Endothelial cell of umbilical vein (primary cell): ENCODE results near the gene PKD2. TPM values are rescaled to one million over a fixed set of nuclear protein-coding genes. Genes with fewer than 3 reads are reported as not detected.

Experiments
- BruUV-seq: library from RNA; stranded (reverse); fragments of 400-500 nt; replicated peaks from 2 replicates; lab custom pipeline; 2021; lab: Mats Ljungman, UMichigan
- CTCF ChIA-PET: fragments of 300-600, 350-600 bp; sonication (Branson Sonifier 250); formaldehyde crosslinking; loops from one replicate; lab custom pipeline; 2021; ENCODE audit warnings: antibody characterized with exemption, inconsistent platforms; lab: Charles Lee
- POLR2A ChIA-PET: fragments of 300-600, 350-600 bp; sonication (Branson Sonifier 250); formaldehyde crosslinking; loops from one replicate; lab custom pipeline; 2021; ENCODE audit warnings: antibody characterized with exemption, inconsistent platforms; lab: Charles Lee
- DNase-seq: peaks from one replicate; pipeline ENCODE4 v3.0.0-alpha.2; 2011; ENCODE audit warnings: low read depth, low spot score
- FAIRE-seq: peaks from 2 replicates; lab custom pipeline; 2011; peaks lifted over from hg19 to GRCh38; lab: Jason Lieb, UNC
- H2AFZ ChIP-seq: 2 replicates; pipeline ENCODE4 v1.6.0; 2012; ENCODE audit warnings: low read depth, low read length, control low read depth, inconsistent platforms
- H3K27ac ChIP-seq: 2 replicates; pipeline ENCODE4 v1.5.1; 2011; ENCODE audit warnings: low read depth, mild to moderate bottlenecking, control low read depth, low read length, moderate library complexity; ENCODE audit not compliant: insufficient read depth
- H3K27me3 ChIP-seq, 2 experiments: 2 replicates each; pipeline versions ENCODE4 v1.6.0 to v1.6.1; 2011; ENCODE audit warnings: low read length in 2 of 2, mixed read lengths in 1 of 2; ENCODE audit not compliant: control insufficient read depth in 2 of 2, insufficient read depth in 2 of 2
- H3K36me3 ChIP-seq, 2 experiments: 2 replicates in 1 of 2; 3 replicates in 1 of 2; pipeline ENCODE4 v1.5.1; 2011; ENCODE audit warnings: low read length in 2 of 2, mild to moderate bottlenecking in 1 of 2, moderate library complexity in 1 of 2; ENCODE audit not compliant: control insufficient read depth in 2 of 2, insufficient read depth in 2 of 2; ENCODE audit errors: extremely low read depth in 1 of 2
- H3K4me1 ChIP-seq: 3 replicates; pipeline ENCODE4 v1.5.1; 2011; ENCODE audit warnings: mild to moderate bottlenecking, low read length; ENCODE audit not compliant: control insufficient read depth, insufficient read depth; ENCODE audit errors: extremely low read depth
- H3K4me2 ChIP-seq: 2 replicates; pipeline ENCODE4 v1.6.1; 2011; ENCODE audit warnings: low read length, control low read depth, mixed read lengths; ENCODE audit not compliant: insufficient read depth
- H3K4me3 ChIP-seq, 3 experiments: fragments of 200-600 bp in 1 of 3; sonication (generic), shearing (Covaris generic) in 1 of 3; replicated peaks in 1 of 3; 2 replicates each; pipeline ENCODE4 v1.5.1; 2011 to 2016; ENCODE audit warnings: control low read depth in 3 of 3, low read length in 3 of 3, mild to moderate bottlenecking in 2 of 3, inconsistent platforms in 1 of 3, low read depth in 1 of 3, moderate library complexity in 1 of 3; ENCODE audit not compliant: insufficient read depth in 1 of 3
- H3K79me2 ChIP-seq: 2 replicates; pipeline ENCODE4 v1.6.0; 2012; ENCODE audit warnings: low read length, inconsistent platforms; ENCODE audit not compliant: control insufficient read depth, insufficient read depth
- H3K9ac ChIP-seq: replicated peaks from 2 replicates; pipeline ENCODE3; 2011; ENCODE audit warnings: low read length, control low read depth; ENCODE audit not compliant: insufficient read depth; ENCODE audit errors: extremely low read depth
- H3K9me1 ChIP-seq: replicated peaks from 3 replicates; pipeline ENCODE4 v1.6.0; 2011; ENCODE audit warnings: mild to moderate bottlenecking, low read length; ENCODE audit not compliant: control insufficient read depth, insufficient read depth; ENCODE audit errors: extremely low read depth
- H3K9me3 ChIP-seq: replicated peaks from 2 replicates; pipeline ENCODE4 v1.5.1; 2012; ENCODE audit warnings: low read length, inconsistent platforms; ENCODE audit not compliant: control insufficient read depth, insufficient read depth
- H4K20me1 ChIP-seq: replicated peaks from 2 replicates; pipeline ENCODE3; 2011; ENCODE audit warnings: mild to moderate bottlenecking, low read length; ENCODE audit not compliant: control insufficient read depth, insufficient read depth; ENCODE audit errors: extremely low read depth
- FOS ChIP-seq: IDR thresholded peaks from 2 replicates; pipeline ENCODE4 v1.6.1; 2011; ENCODE audit warnings: mild to moderate bottlenecking, low read length, moderate library complexity, borderline replicate concordance; ENCODE audit not compliant: insufficient read depth
- GATA2 ChIP-seq: IDR thresholded peaks from 2 replicates; pipeline ENCODE4 v1.7.0; 2011; ENCODE audit warnings: low read depth, mild to moderate bottlenecking, moderate library complexity, mixed read lengths, low read length; ENCODE audit not compliant: insufficient read length, insufficient read depth
- JUN ChIP-seq: IDR thresholded peaks from 2 replicates; pipeline ENCODE4 v1.6.1; 2011; ENCODE audit warnings: borderline replicate concordance, low read depth; ENCODE audit not compliant: insufficient read length, insufficient read depth
- POLR2A ChIP-seq: IDR thresholded peaks from 2 replicates; pipeline ENCODE4 v1.6.1; 2012; ENCODE audit warnings: low read depth, mild to moderate bottlenecking, control low read depth, low read length
- POLR2AphosphoS5 ChIP-seq: IDR thresholded peaks from 2 replicates; pipeline ENCODE4 v1.6.1; 2012; ENCODE audit warnings: low read depth, mild to moderate bottlenecking, control low read depth, low read length, moderate library complexity; ENCODE audit not compliant: insufficient read depth
- dilution Hi-C: fragments of 300-500 bp; cut with MboI; formaldehyde crosslinking; loops from one replicate; pipeline ENCODE4 v1.15.0; 2019; ENCODE audit warnings: low sequenced_read_pairs; ENCODE audit not compliant: extremely low pct_ligation_motif_present
- intact Hi-C: fragments of 100-400 bp; cut with micrococcal nuclease; formaldehyde crosslinking; loops from one replicate; pipeline ENCODE4 v1.10.0; 2022
- polyA plus RNA-seq, 4 experiments: library from polyadenylated mRNA; depleted of rRNA in 3 of 4; stranded (reverse) in 3 of 4; unstranded in 1 of 4; fragments of >200 nt; gene quantifications; 2 replicates each; pipeline versions ENCODE4 v1.2.1 to v1.2.3, GENCODE V29; 2011 to 2012; ENCODE audit warnings: missing spikeins in 1 of 4
- total RNA-seq: library from RNA; stranded (reverse); gene quantifications from 2 replicates; pipeline ENCODE4 v1.2.3, GENCODE V29; 2021
- TF ChIP-seq, protein P1 (sequence below), 2 donors: IDR thresholded peaks; 1 replicate in 1 of 2; 2 replicates in 1 of 2; pipeline ENCODE4 v1.5.1; 2011; ENCODE audit warnings: low read length in 2 of 2, mild to moderate bottlenecking in 2 of 2, moderate library complexity in 2 of 2, control low read depth in 1 of 2, inconsistent platforms in 1 of 2, low read depth in 1 of 2; ENCODE audit not compliant: insufficient read depth in 1 of 2; ENCODE audit errors: extremely low read depth in 1 of 2

PKD2 gene
- total and polyA plus RNA-seq, 2 donors (not counting 3 experiments of a cell fraction or from before 2014, with no cell fraction given) = 23.1 to 27.0 TPM

DNA sequence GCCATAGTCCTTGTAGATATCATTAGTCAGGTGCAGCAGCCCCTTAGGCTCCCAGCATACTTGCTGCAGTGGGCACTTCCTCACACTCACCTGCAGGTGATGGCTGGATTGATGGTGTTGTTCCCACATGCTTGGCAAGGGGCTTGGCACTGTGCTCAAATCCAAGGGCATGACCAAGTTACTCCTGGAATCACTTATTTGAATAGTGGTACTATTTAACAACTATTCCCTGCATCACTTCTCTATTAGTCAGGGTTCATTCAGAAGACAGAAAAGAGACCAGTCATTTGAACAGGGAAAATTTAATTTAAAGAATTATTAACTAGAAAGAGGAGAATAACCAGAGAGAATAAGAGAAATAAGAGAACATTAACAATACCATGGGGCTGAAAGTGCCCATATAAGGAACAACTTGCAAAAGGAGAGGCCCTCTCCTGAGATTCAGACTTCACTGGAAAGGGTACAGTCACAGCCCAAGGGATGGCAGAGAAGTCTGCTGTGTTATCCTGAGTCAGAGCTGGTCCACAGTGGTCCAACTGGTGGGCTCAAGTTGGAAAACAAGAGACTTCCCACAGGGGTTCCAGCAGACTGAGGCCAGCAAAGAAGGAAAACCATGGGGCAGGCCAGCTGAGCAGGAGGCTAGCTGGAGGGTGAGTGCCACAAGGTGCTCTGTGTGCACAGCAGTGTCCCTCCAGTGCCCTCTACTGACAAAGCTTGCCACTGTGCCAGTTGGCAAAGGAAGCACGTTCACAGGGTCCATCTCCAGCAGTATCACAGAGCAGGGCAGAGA lies 22.1 kb upstream of the PKD2 start:
- ChIA-PET POLR2A (no interaction called here), CTCF (interaction anchor here (0.6 to 7.2 kb wide), 26 partner anchors 9 to 630 kb away, joined by 3 to 172 read pairs (median 5); partner anchors contain the start of gene SPP1)
- intact Hi-C loops = loop anchor here (1.0 to 5.0 kb wide), 3 partner anchors 132 to 308 kb away; no protein-coding TSS in a partner anchor
- no peak overlapping the region for H3K4me3 ChIP-seq
- no peaks in the 10 kb centered on the region for H4K20me1 ChIP-seq
- no peak overlapping the region for H3K27ac ChIP-seq
- H3K9me3 ChIP-seq = no peaks in the 10 kb centered on the region
- no peaks in the 10 kb centered on the region for H3K4me1 ChIP-seq
- H3K79me2 ChIP-seq = no peaks in the 10 kb centered on the region
- BruUV-seq = no TSS peak
- H3K4me2 ChIP-seq = no peak overlapping the region
- no peaks in the 10 kb centered on the region for H3K36me3 ChIP-seq
- no peak overlapping the region for H2AFZ ChIP-seq
- peak; percentile 64 for FAIRE-seq
- TF ChIP-seq, protein P1, sequence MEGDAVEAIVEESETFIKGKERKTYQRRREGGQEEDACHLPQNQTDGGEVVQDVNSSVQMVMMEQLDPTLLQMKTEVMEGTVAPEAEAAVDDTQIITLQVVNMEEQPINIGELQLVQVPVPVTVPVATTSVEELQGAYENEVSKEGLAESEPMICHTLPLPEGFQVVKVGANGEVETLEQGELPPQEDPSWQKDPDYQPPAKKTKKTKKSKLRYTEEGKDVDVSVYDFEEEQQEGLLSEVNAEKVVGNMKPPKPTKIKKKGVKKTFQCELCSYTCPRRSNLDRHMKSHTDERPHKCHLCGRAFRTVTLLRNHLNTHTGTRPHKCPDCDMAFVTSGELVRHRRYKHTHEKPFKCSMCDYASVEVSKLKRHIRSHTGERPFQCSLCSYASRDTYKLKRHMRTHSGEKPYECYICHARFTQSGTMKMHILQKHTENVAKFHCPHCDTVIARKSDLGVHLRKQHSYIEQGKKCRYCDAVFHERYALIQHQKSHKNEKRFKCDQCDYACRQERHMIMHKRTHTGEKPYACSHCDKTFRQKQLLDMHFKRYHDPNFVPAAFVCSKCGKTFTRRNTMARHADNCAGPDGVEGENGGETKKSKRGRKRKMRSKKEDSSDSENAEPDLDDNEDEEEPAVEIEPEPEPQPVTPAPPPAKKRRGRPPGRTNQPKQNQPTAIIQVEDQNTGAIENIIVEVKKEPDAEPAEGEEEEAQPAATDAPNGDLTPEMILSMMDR (IDR thresholded peaks at IDR 0.05; ENCODE audit: extremely low read depth in 1 of 2, insufficient read depth in 1 of 2, low read depth in 1 of 2, low read length in 2 of 2) = peak; percentile 63 to 79
- TF ChIP-seq POLR2A = no peak
- DNase-seq = peak; percentile 66
- no peak overlapping the region for H3K9ac ChIP-seq
- dilution Hi-C loops = no loop called here
- H3K27me3 ChIP-seq = peaks cover 2 to 3% of the 10 kb centered on the region in 2 experiments
- no peaks in the 10 kb centered on the region for H3K9me1 ChIP-seq

DNA sequence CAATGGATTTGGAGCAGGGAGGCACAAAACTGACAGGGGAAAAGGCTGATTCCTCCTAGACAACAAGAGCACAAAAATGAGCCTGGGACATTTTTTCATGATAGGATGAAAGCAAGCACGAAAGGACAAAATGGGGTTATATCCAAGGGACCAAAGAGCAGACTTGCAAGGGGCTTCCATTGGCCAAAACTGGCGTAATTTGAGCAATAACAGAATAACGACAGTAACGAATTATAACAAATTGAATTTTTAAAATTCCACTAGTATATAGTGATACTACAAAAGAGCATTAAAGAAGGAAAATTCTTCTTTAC lies 21.6 kb upstream of the PKD2 start:
- Histone ChIP-seq H3K9me1 (no peaks in the 10 kb centered on the region), H3K9me3 (no peaks in the 10 kb centered on the region), H3K79me2 (no peaks in the 10 kb centered on the region), H2AFZ (no peak overlapping the region), H3K27me3 (peaks cover 2 to 3% of the 10 kb centered on the region in 2 experiments), H3K4me2 (no peak overlapping the region), H3K36me3 (no peaks in the 10 kb centered on the region), H3K9ac (no peak overlapping the region), H3K27ac (no peak overlapping the region), H4K20me1 (no peaks in the 10 kb centered on the region), H3K4me3 (no peak overlapping the region), H3K4me1 (no peaks in the 10 kb centered on the region)
- intact Hi-C loops = loop anchor here (1.0 to 5.0 kb wide), 3 partner anchors 133 to 309 kb away; no protein-coding TSS in a partner anchor
- dilution Hi-C loops = no loop called here
- TF ChIP-seq JUN (no peak), GATA2 (no peak), POLR2A (no peak), POLR2AphosphoS5 (no peak), FOS (no peak)
- TF ChIP-seq, protein P1 (IDR thresholded peaks at IDR 0.05; ENCODE audit: extremely low read depth in 1 of 2, insufficient read depth in 1 of 2, low read depth in 1 of 2, low read length in 2 of 2) = no peak
- ChIA-PET CTCF (interaction anchor here (0.8 to 7.2 kb wide), 23 partner anchors 10 to 631 kb away, joined by 3 to 172 read pairs (median 5); partner anchors contain the start of gene SPP1), POLR2A (no interaction called here)
- DNase-seq = no peak
- no peak for FAIRE-seq
- BruUV-seq = no TSS peak
